HEK293 (cell line): ENCODE measurements around the gene CCDC110.

Experiments
- CTCF ChIA-PET: fragments of 350-600 bp; formaldehyde crosslinking; extraction: SDS; loops from one replicate; lab custom pipeline; 2021; ENCODE audit warnings: antibody characterized with exemption; lab: Yijun Ruan, JAX
- POLR2A ChIA-PET: fragments of 300-600 bp; formaldehyde crosslinking; extraction: SDS; loops from one replicate; lab custom pipeline; 2020; ENCODE audit warnings: antibody characterized with exemption, inconsistent platforms; lab: Yijun Ruan, JAX
- H3K27ac ChIP-seq: fragments of 200-500 bp; sonication (Bioruptor generic); 2 replicates; pipeline ENCODE4 v1.5.1; 2014; ENCODE audit warnings: low read depth, low read length, control low read depth, inconsistent platforms; ENCODE audit errors: extremely low read depth
- H3K36me3 ChIP-seq, 2 experiments: fragments of 200-500 bp in 1 of 2; sonication (Bioruptor generic) in 1 of 2; 1 replicate in 1 of 2; 2 replicates in 1 of 2; pipeline ENCODE4 v1.5.1; 2014 to 2017; ENCODE audit warnings: inconsistent platforms in 2 of 2, low read length in 2 of 2; ENCODE audit not compliant: control insufficient read depth in 2 of 2, insufficient read depth in 1 of 2
- H3K4me1 ChIP-seq: fragments of 200-500 bp; sonication (Bioruptor generic); 2 replicates; pipeline ENCODE4 v1.5.1; 2014; ENCODE audit warnings: mild to moderate bottlenecking, low read length, inconsistent platforms; ENCODE audit not compliant: control insufficient read depth, insufficient read depth
- H3K4me3 ChIP-seq: 2 replicates; pipeline ENCODE4 v1.5.1; 2011; ENCODE audit warnings: low read depth, mild to moderate bottlenecking, control low read depth, low read length, moderate library complexity
- H3K9me3 ChIP-seq: fragments of 200-500 bp; sonication (Bioruptor generic); 2 replicates; pipeline ENCODE4 v1.5.1; 2014; ENCODE audit warnings: low read depth, low read length, inconsistent platforms; ENCODE audit not compliant: control insufficient read depth, insufficient read depth
- EGR2 ChIP-seq: fragments of 450-650 bp; formaldehyde crosslinking; IDR thresholded peaks from 2 replicates; pipeline ENCODE4 v1.5.1; 2016; ENCODE audit warnings: low read depth, missing biosample characterization, missing genetic modification characterization
- MYNN ChIP-seq: fragments of 450-650 bp; formaldehyde crosslinking; IDR thresholded peaks from 2 replicates; pipeline ENCODE4 v1.5.1; 2016; ENCODE audit warnings: missing biosample characterization, missing genetic modification characterization, borderline replicate concordance
- MZF1 ChIP-seq: fragments of 450-650 bp; formaldehyde crosslinking; IDR thresholded peaks from 2 replicates; pipeline ENCODE4 v1.5.1; 2017; ENCODE audit warnings: missing biosample characterization, missing genetic modification characterization, borderline replicate concordance
- PATZ1 ChIP-seq: fragments of 450-650 bp; formaldehyde crosslinking; IDR thresholded peaks from 2 replicates; pipeline ENCODE4 v1.5.1; 2016; ENCODE audit warnings: missing biosample characterization, missing genetic modification characterization
- REPIN1 ChIP-seq: fragments of 450-650 bp; formaldehyde crosslinking; IDR thresholded peaks from 2 replicates; pipeline ENCODE4 v1.5.1; 2017; ENCODE audit warnings: missing biosample characterization, missing genetic modification characterization, low read depth
- SALL2 ChIP-seq: fragments of 450-650 bp; formaldehyde crosslinking; IDR thresholded peaks from 2 replicates; pipeline ENCODE4 v1.5.0; 2017; ENCODE audit warnings: missing biosample characterization, mild to moderate bottlenecking, missing genetic modification characterization, borderline replicate concordance
- TRIM28 ChIP-seq: IDR thresholded peaks from 2 replicates; pipeline ENCODE4 v1.6.1; 2011; ENCODE audit warnings: low read length, control low read depth, borderline replicate concordance
- ZBTB8A ChIP-seq: fragments of 450-650 bp; formaldehyde crosslinking; IDR thresholded peaks from 2 replicates; pipeline ENCODE4 v1.5.1; 2016; ENCODE audit warnings: missing biosample characterization, missing genetic modification characterization
- ZEB2 ChIP-seq: fragments of 450-650 bp; formaldehyde crosslinking; IDR thresholded peaks from 2 replicates; pipeline ENCODE4 v1.5.1; 2016; ENCODE audit warnings: missing biosample characterization, missing genetic modification characterization
- ZNF169 ChIP-seq: fragments of 450-650 bp; formaldehyde crosslinking; IDR thresholded peaks from 2 replicates; pipeline ENCODE4 v1.5.1; 2016; ENCODE audit warnings: missing biosample characterization, missing genetic modification characterization
- ZNF23 ChIP-seq: fragments of 450-650 bp; formaldehyde crosslinking; IDR thresholded peaks from 2 replicates; pipeline ENCODE4 v1.5.1; 2016; ENCODE audit warnings: missing biosample characterization, missing genetic modification characterization, borderline replicate concordance
- ZNF324 ChIP-seq: fragments of 450-650 bp; formaldehyde crosslinking; IDR thresholded peaks from 2 replicates; pipeline ENCODE4 v1.5.1; 2016; ENCODE audit warnings: missing biosample characterization, missing genetic modification characterization
- ZNF362 ChIP-seq: fragments of 450-650 bp; formaldehyde crosslinking; IDR thresholded peaks from 2 replicates; pipeline ENCODE4 v1.5.1; 2016; ENCODE audit warnings: missing biosample characterization, missing genetic modification characterization
- ZNF530 ChIP-seq: fragments of 450-650 bp; formaldehyde crosslinking; IDR thresholded peaks from 2 replicates; pipeline ENCODE4 v1.5.1; 2016; ENCODE audit warnings: low read depth, missing biosample characterization, missing genetic modification characterization
- ZNF558 ChIP-seq: fragments of 450-650 bp; formaldehyde crosslinking; IDR thresholded peaks from 2 replicates; pipeline ENCODE4 v1.5.1; 2016; ENCODE audit warnings: missing biosample characterization, missing genetic modification characterization
- ZNF76 ChIP-seq: fragments of 450-650 bp; formaldehyde crosslinking; IDR thresholded peaks from 2 replicates; pipeline ENCODE4; 2016; ENCODE audit warnings: low read depth, missing biosample characterization, missing genetic modification characterization, borderline replicate concordance
- TF ChIP-seq, protein P1 (sequence below): fragments of 450-650 bp; formaldehyde crosslinking; IDR thresholded peaks from 2 replicates; pipeline ENCODE4 v1.5.1; 2017; ENCODE audit warnings: missing biosample characterization, missing genetic modification characterization
- TF ChIP-seq, protein P2 (sequence below): fragments of 450-650 bp; formaldehyde crosslinking; IDR thresholded peaks from 2 replicates; pipeline ENCODE4 v1.5.0; 2017; ENCODE audit warnings: missing biosample characterization, missing genetic modification characterization, borderline replicate concordance
- TF ChIP-seq, protein P3 (sequence below): fragments of 450-650 bp; formaldehyde crosslinking; IDR thresholded peaks from 2 replicates; pipeline ENCODE4 v1.5.1; 2016; ENCODE audit warnings: missing biosample characterization, missing genetic modification characterization, borderline replicate concordance

The CCDC110 gene

DNA sequence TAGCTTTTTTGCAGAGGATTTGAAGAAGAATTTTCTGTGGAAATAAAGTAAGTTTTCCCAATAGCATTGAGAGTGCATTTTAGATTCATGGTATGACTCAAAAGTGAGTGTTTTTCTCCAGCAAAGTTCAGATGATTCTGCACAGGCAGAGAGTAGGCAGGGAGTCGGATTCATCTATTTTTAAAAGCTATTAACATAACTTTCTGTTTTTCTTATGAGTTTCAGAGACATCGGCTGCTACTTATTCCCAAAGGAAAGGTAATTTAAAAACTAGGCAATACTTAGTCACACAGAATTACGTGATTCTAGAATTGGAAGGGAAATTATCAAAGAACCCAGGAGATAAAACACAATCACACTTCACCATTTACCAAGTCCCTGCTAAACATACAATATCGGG is 4.4 kb downstream of the CCDC110 start:
- CTCF ChIA-PET = interaction anchor here (0.5 to 1.2 kb wide), 2 partner anchors 65 to 130 kb away, joined by 3 read pairs; no protein-coding TSS in a partner anchor

More for the DNA sequence above, 4.4 kb downstream of the CCDC110 start:
- H3K4me1 ChIP-seq = 0 out of 2 replicates have a peak, but pooled peaks cover 3% of the 10 kb centered on the region
- TF ChIP-seq EGR2 (tag by site-specific recombination) = no peak
- no peak for TF ChIP-seq ZNF169
- TF ChIP-seq ZNF362 (tag by site-specific recombination) = no peak
- no peak for TF ChIP-seq REPIN1 (tag by site-specific recombination)
- TF ChIP-seq ZNF23 = no peak
- no peak for TF ChIP-seq SALL2
- no peak for TF ChIP-seq ZBTB8A (tag by site-specific recombination)
- no peak for TF ChIP-seq ZNF530 (tag by site-specific recombination)
- TF ChIP-seq, protein P1, sequence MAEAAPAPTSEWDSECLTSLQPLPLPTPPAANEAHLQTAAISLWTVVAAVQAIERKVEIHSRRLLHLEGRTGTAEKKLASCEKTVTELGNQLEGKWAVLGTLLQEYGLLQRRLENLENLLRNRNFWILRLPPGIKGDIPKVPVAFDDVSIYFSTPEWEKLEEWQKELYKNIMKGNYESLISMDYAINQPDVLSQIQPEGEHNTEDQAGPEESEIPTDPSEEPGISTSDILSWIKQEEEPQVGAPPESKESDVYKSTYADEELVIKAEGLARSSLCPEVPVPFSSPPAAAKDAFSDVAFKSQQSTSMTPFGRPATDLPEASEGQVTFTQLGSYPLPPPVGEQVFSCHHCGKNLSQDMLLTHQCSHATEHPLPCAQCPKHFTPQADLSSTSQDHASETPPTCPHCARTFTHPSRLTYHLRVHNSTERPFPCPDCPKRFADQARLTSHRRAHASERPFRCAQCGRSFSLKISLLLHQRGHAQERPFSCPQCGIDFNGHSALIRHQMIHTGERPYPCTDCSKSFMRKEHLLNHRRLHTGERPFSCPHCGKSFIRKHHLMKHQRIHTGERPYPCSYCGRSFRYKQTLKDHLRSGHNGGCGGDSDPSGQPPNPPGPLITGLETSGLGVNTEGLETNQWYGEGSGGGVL (tag by site-specific recombination) = no peak
- TF ChIP-seq MYNN (tag by site-specific recombination) = no peak
- no peak for TF ChIP-seq TRIM28
- TF ChIP-seq ZNF558 = no peak
- TF ChIP-seq, protein P2, sequence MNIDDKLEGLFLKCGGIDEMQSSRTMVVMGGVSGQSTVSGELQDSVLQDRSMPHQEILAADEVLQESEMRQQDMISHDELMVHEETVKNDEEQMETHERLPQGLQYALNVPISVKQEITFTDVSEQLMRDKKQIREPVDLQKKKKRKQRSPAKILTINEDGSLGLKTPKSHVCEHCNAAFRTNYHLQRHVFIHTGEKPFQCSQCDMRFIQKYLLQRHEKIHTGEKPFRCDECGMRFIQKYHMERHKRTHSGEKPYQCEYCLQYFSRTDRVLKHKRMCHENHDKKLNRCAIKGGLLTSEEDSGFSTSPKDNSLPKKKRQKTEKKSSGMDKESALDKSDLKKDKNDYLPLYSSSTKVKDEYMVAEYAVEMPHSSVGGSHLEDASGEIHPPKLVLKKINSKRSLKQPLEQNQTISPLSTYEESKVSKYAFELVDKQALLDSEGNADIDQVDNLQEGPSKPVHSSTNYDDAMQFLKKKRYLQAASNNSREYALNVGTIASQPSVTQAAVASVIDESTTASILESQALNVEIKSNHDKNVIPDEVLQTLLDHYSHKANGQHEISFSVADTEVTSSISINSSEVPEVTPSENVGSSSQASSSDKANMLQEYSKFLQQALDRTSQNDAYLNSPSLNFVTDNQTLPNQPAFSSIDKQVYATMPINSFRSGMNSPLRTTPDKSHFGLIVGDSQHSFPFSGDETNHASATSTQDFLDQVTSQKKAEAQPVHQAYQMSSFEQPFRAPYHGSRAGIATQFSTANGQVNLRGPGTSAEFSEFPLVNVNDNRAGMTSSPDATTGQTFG (tag by site-specific recombination) = no peak
- no peak for TF ChIP-seq ZNF76 (tag by site-specific recombination)
- no peak for TF ChIP-seq ZEB2 (tag by site-specific recombination)
- TF ChIP-seq, protein P3, sequence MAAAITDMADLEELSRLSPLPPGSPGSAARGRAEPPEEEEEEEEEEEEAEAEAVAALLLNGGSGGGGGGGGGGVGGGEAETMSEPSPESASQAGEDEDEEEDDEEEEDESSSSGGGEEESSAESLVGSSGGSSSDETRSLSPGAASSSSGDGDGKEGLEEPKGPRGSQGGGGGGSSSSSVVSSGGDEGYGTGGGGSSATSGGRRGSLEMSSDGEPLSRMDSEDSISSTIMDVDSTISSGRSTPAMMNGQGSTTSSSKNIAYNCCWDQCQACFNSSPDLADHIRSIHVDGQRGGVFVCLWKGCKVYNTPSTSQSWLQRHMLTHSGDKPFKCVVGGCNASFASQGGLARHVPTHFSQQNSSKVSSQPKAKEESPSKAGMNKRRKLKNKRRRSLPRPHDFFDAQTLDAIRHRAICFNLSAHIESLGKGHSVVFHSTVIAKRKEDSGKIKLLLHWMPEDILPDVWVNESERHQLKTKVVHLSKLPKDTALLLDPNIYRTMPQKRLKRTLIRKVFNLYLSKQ (tag by site-specific recombination) = no peak
- TF ChIP-seq MZF1 (tag by site-specific recombination) = no peak
- no peak for TF ChIP-seq ZNF324 (tag by site-specific recombination)
- TF ChIP-seq PATZ1 = no peak
- H3K4me3 ChIP-seq = no peak overlapping the region
- no peaks in the 10 kb centered on the region for H3K9me3 ChIP-seq
- POLR2A ChIA-PET = no interaction called here
- no peaks in the 10 kb centered on the region for H3K36me3 ChIP-seq
- H3K27ac ChIP-seq = no peak overlapping the region
